Measurements from ENCODE around the gene YBEY.

- no peak for TF ChIP-seq POLR2A (IDR thresholded peaks at IDR 0.05)
- no peak for TF ChIP-seq CTCF (IDR thresholded peaks at IDR 0.05)
Observed at GRCh38 chr21:46256501-46256994, 29.6 kb upstream of the YBEY start.

Measured in Peyer's patch (tissue), 4 donors.